Common myeloid progenitor, CD34-positive (primary cell): ENCODE measurements around the gene DPEP3.
A peak's percentile ranks its signal among the peaks of the same experiment; 100 is the strongest.

ENCODE experiments used
- CTCF ChIA-PET: fragments of 350-600 bp; sonication (Branson Sonifier 250); formaldehyde crosslinking; loops from one replicate; lab custom pipeline; 2021; ENCODE audit warnings: antibody characterized with exemption; lab: Charles Lee
- POLR2A ChIA-PET: fragments of 350-600 bp; sonication (Branson Sonifier 250); formaldehyde crosslinking; loops from one replicate; lab custom pipeline; 2021; ENCODE audit warnings: antibody characterized with exemption; lab: Charles Lee
- DNase-seq, 3 donors: peaks; one replicate each; pipeline versions ENCODE4 v3.0.0 to v3.0.0-alpha.2; 2013
- H3K27ac ChIP-seq, 2 experiments: 1 replicate in 1 of 2; 2 replicates in 1 of 2; pipeline ENCODE4 v1.7.0; 2013; ENCODE audit warnings: inconsistent platforms in 2 of 2, low read length in 2 of 2, mild to moderate bottlenecking in 2 of 2, low read depth in 1 of 2, moderate library complexity in 1 of 2; ENCODE audit not compliant: severe bottlenecking in 2 of 2, insufficient read depth in 1 of 2, poor library complexity in 1 of 2
- H3K27me3 ChIP-seq, 5 experiments: replicated peaks in 2 of 5; 1 replicate in 3 of 5; 2 replicates in 2 of 5; pipeline versions ENCODE4 v1.6.1 to v1.7.0; 2013; ENCODE audit warnings: low read length in 4 of 5, mild to moderate bottlenecking in 2 of 5, moderate library complexity in 2 of 5, inconsistent platforms in 1 of 5; ENCODE audit not compliant: insufficient read depth in 5 of 5, control insufficient read depth in 4 of 5
- H3K36me3 ChIP-seq, 4 experiments: 1 replicate in 2 of 4; 2 replicates in 2 of 4; pipeline versions ENCODE4 v1.6.1 to v1.7.0; 2013; ENCODE audit warnings: low read length in 3 of 4, control low read depth in 1 of 4, mild to moderate bottlenecking in 1 of 4; ENCODE audit not compliant: control insufficient read depth in 4 of 4, insufficient read depth in 4 of 4
- H3K4me1 ChIP-seq, 4 experiments: 1 replicate in 3 of 4; 2 replicates in 1 of 4; pipeline versions ENCODE4 v1.6.1 to v1.7.1; 2013; ENCODE audit warnings: low read length in 3 of 4, mild to moderate bottlenecking in 3 of 4, control low read depth in 1 of 4, inconsistent platforms in 1 of 4, moderate library complexity in 1 of 4; ENCODE audit not compliant: control insufficient read depth in 4 of 4, insufficient read depth in 4 of 4; ENCODE audit errors: control extremely low read depth in 1 of 4
- H3K4me3 ChIP-seq, 7 experiments: 1 replicate in 4 of 7; 2 replicates in 3 of 7; pipeline versions ENCODE4 v1.5.1 to v1.7.0; 2013; ENCODE audit warnings: mild to moderate bottlenecking in 7 of 7, low read length in 6 of 7, moderate library complexity in 6 of 7, inconsistent platforms in 2 of 7, low read depth in 2 of 7, control low read depth in 1 of 7; ENCODE audit not compliant: insufficient read depth in 4 of 7, control insufficient read depth in 1 of 7; ENCODE audit errors: extremely low read depth in 1 of 7
- H3K9me3 ChIP-seq, 5 experiments: 1 replicate in 4 of 5; 2 replicates in 1 of 5; pipeline versions ENCODE4 v1.6.1 to v1.7.1; 2013; ENCODE audit warnings: low read length in 4 of 5, mild to moderate bottlenecking in 2 of 5, inconsistent platforms in 1 of 5, low read depth in 1 of 5, moderate library complexity in 1 of 5; ENCODE audit not compliant: control insufficient read depth in 4 of 5, insufficient read depth in 2 of 5; ENCODE audit errors: control extremely low read depth in 1 of 5
- WGBS: methylation state at CpG from one replicate; pipeline ENCODE4 v1.1.5; 2013; ENCODE audit not compliant: insufficient coverage; 5-methylcytosine and 5-hydroxymethylcytosine counted together

DPEP3 gene

GRCh38 chr16:67933805-67934204, 46.5 kb downstream of the DPEP3 start:
- DNase-seq = no peak
- WGBS = 97% methylated on average over 7 of the region's 7 CpGs
- Histone ChIP-seq H3K4me3 (no peak overlapping the region), H3K4me1 (peaks cover 4 to 22% (median 19%) of the 10 kb centered on the region in 4 experiments), H3K36me3 (peaks cover 0 to 59% (median 48%) of the 10 kb centered on the region in 4 experiments), H3K27me3 (no peaks in the 10 kb centered on the region), H3K9me3 (no peaks in the 10 kb centered on the region), H3K27ac (no peak overlapping the region)
- CTCF ChIA-PET = interaction anchor here (0.8 to 21.3 kb wide), 11 partner anchors 8 to 266 kb away, joined by 3 to 359 read pairs (median 3); partner anchors contain the start of genes DDX28, DUS2, EDC4 and NRN1L
- POLR2A ChIA-PET = interaction anchor here (0.6 kb wide), 1 partner anchor 23 kb away, joined by 5 read pairs; no protein-coding TSS in a partner anchor

- no peaks in the 10 kb centered on the region for H3K27me3 ChIP-seq
- H3K4me1 ChIP-seq = peaks cover 4 to 20% (median 17%) of the 10 kb centered on the region in 4 experiments
- no peak for DNase-seq
- H3K36me3 ChIP-seq = peaks cover 0 to 71% (median 57%) of the 10 kb centered on the region in 4 experiments
- 100% methylated on average over 1 of the region's 4 CpGs for WGBS
- H3K27ac ChIP-seq = no peak overlapping the region
- no peaks in the 10 kb centered on the region for H3K9me3 ChIP-seq
- POLR2A ChIA-PET = no interaction called here
- CTCF ChIA-PET = interaction anchor here (0.8 to 21.3 kb wide), 4 partner anchors 18 to 116 kb away, joined by 3 to 359 read pairs (median 4); partner anchors contain the start of genes EDC4 and NRN1L
- no peak overlapping the region for H3K4me3 ChIP-seq
These were observed 47.8 kb downstream of the DPEP3 start for GRCh38 chr16:67932462-67932840.

GRCh38 chr16:67931712-67932461, 48.4 kb downstream of the DPEP3 start, which contains the start of gene CTRL:
Gene CTRL (minus strand): TSS chr16:67931862. CDS start chr16:67931852, 10 bp downstream.
- CTCF ChIA-PET = interaction anchor here (0.6 to 21.3 kb wide), 7 partner anchors 9 to 259 kb away, joined by 3 to 359 read pairs (median 4); partner anchors contain the start of genes EDC4 and NRN1L
- WGBS = 99% methylated on average over 14 of the region's 15 CpGs
- peak within 1 kb of the TSS in 1 of 2 experiments; percentile 17 for H3K27ac ChIP-seq

GRCh38 chr16:67930678-67931211, 49.6 kb downstream of the DPEP3 start:
- peaks cover 0 to 82% (median 63%) of the 10 kb centered on the region in 4 experiments for H3K36me3 ChIP-seq
- H3K9me3 ChIP-seq = no peaks in the 10 kb centered on the region
- POLR2A ChIA-PET = no interaction called here
- no peak for DNase-seq
- H3K27me3 ChIP-seq = no peaks in the 10 kb centered on the region
- H3K27ac ChIP-seq = no peak overlapping the region
- peaks cover 0 to 10% (median 9%) of the 10 kb centered on the region in 4 experiments for H3K4me1 ChIP-seq
- H3K4me3 ChIP-seq = no peak overlapping the region
- CTCF ChIA-PET = interaction anchor here (1.5 to 21.3 kb wide), 5 partner anchors 13 to 297 kb away, joined by 3 to 359 read pairs (median 5); partner anchors contain the start of genes EDC4 and NRN1L
- 96% methylated on average over 17 of the region's 17 CpGs for WGBS

More at GRCh38 chr16:67931712-67932461, 48.4 kb downstream of the DPEP3 start, which contains the start of gene CTRL:
- no peak within 1 kb of the TSS for H3K4me3 ChIP-seq
- H3K27me3 ChIP-seq = no peaks in the 10 kb centered on the region
- H3K36me3 ChIP-seq = peaks cover 0 to 76% (median 60%) of the 10 kb centered on the region in 4 experiments
- no peaks in the 10 kb centered on the region for H3K9me3 ChIP-seq
- no peak for DNase-seq
- POLR2A ChIA-PET = no interaction called here
- peaks cover under 1 to 15% (median 11%) of the 10 kb centered on the region in 4 experiments for H3K4me1 ChIP-seq

- Histone ChIP-seq H3K9me3 (no peaks in the 10 kb centered on the region), H3K4me1 (peaks cover 0 to 6% (median 3%) of the 10 kb centered on the region in 4 experiments), H3K4me3 (no peak overlapping the region), H3K27me3 (no peaks in the 10 kb centered on the region), H3K36me3 (peaks cover 0 to 82% (median 62%) of the 10 kb centered on the region in 4 experiments), H3K27ac (no peak overlapping the region)
- DNase-seq = no peak
- POLR2A ChIA-PET = no interaction called here
- CTCF ChIA-PET = interaction anchor here (1.5 to 21.3 kb wide), 8 partner anchors 12 to 298 kb away, joined by 3 to 359 read pairs (median 6); partner anchors contain the start of genes EDC4 and NRN1L
- 98% methylated on average over 14 of the region's 14 CpGs for WGBS
These were observed 50.1 kb downstream of the DPEP3 start for GRCh38 chr16:67930191-67930590.

GRCh38 chr16:67928561-67929364, 51.5 kb downstream of the DPEP3 start:
- no peak overlapping the region for H3K4me3 ChIP-seq
- ChIA-PET CTCF (interaction anchor here (0.7 to 21.3 kb wide), 15 partner anchors 11 to 259 kb away, joined by 3 to 359 read pairs (median 5); partner anchors contain the start of genes EDC4 and NRN1L), POLR2A (interaction anchor here (0.7 kb wide), 2 partner anchors 30 to 243 kb away, joined by 3 read pairs; no protein-coding TSS in a partner anchor)
- no peaks in the 10 kb centered on the region for H3K27me3 ChIP-seq
- H3K9me3 ChIP-seq = no peaks in the 10 kb centered on the region
- peaks cover 0 to 73% (median 51%) of the 10 kb centered on the region in 4 experiments for H3K36me3 ChIP-seq
- DNase-seq = peak; percentile 56 to 77 (median 69)
- 76% methylated on average over 11 of the region's 16 CpGs for WGBS
- no peak overlapping the region for H3K27ac ChIP-seq
- no peaks in the 10 kb centered on the region for H3K4me1 ChIP-seq
